ENCODE results near the gene SLC6A1.

Gene SLC6A1

DNA sequence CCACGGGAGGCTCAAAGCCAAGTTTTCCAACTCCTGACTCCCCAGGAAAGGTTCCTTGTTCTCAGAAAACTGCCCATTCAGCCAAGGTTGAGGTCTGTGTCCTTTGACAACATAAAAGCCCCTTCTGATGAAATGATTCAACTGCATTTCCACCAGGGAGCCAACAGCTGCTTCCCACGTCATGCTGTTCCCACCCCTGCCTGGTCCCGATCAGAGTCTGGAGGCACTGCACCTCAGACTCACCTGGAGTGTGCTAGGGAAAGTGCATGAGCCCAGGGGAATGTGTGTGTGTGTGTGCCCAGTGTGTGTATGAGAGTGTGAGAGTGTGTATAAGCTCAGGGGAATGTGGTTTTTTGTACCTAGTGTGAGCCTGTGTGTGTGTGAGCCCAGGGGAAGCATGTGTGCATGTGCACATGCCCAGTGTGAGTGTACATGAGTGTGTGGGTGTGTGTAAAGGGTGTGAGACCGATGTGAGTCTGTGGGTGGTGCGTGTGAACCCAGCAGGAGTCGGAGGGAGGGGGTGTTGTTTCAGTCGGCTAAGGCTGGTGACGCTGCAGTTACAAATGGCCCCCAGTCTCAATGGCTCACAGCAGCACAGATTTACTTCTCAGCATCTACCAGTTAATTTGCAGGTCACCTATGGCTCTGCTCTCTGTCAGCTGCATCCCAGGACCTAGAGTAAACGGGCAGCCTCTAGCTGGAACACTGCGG lies 20.3 kb upstream of the SLC6A1 start:
- Histone ChIP-seq H3K4me3 (ENCODE audit: extremely low read depth, insufficient read depth, low read length, poor library complexity, severe bottlenecking) (no peak overlapping the region), H3K27ac (ENCODE audit: low read depth, low read length, severe bottlenecking) (no peak overlapping the region), H3K4me1 (ENCODE audit: control insufficient read depth, insufficient read depth, low read length, poor library complexity, severe bottlenecking) (peaks cover 3% of the 10 kb centered on the region), H3K36me3 (ENCODE audit: control insufficient read depth, insufficient read depth, low read length) (no peaks in the 10 kb centered on the region), H3K9me3 (ENCODE audit: control insufficient read depth, low read length) (no peaks in the 10 kb centered on the region)
- 58 to 62% methylated on average over 8 to 9 of the region's 10 CpGs for WGBS, 2 experiments (ENCODE audit: insufficient coverage in 2 of 2)

- 88 to 94% methylated on average over 11 of the region's 13 CpGs for WGBS, 2 experiments (ENCODE audit: insufficient coverage in 2 of 2)
- Histone ChIP-seq H3K9me3 (ENCODE audit: control insufficient read depth, low read length) (no peaks in the 10 kb centered on the region), H3K36me3 (ENCODE audit: control insufficient read depth, insufficient read depth, low read length) (no peaks in the 10 kb centered on the region), H3K4me1 (ENCODE audit: control insufficient read depth, insufficient read depth, low read length, poor library complexity, severe bottlenecking) (peaks cover 12% of the 10 kb centered on the region), H3K4me3 (ENCODE audit: extremely low read depth, insufficient read depth, low read length, poor library complexity, severe bottlenecking) (no peak overlapping the region), H3K27ac (ENCODE audit: low read depth, low read length, severe bottlenecking) (no peak overlapping the region)
Observed at GRCh38 chr3:10973046-10973595, 19.4 kb upstream of the SLC6A1 start.

DNA sequence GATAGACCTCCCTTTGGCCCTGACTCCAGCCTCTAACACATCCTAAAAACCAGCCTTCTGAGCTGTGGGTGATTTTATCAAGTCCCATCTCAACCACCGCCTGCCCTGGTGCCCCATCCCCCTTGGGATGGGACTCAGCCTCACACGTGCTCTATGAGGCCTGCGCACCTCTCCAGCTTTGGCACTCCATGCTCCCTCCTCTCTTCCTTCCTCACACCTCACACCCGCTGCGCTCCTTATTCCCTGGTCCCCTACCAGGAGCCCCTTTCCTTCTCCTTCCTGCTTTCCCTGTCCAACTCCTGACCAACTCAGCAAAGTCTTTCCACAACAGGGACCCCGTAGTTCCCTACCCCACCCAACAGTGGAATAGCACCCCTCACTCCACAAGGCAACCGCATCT lies 18.4 kb upstream of the SLC6A1 start:
- WGBS, 2 experiments (ENCODE audit: insufficient coverage in 2 of 2), result 80 to 92% methylated on average over 7 of the region's 7 CpGs
- Histone ChIP-seq H3K4me3 (ENCODE audit: extremely low read depth, insufficient read depth, low read length, poor library complexity, severe bottlenecking) (no peak overlapping the region), H3K4me1 (ENCODE audit: control insufficient read depth, insufficient read depth, low read length, poor library complexity, severe bottlenecking) (peaks cover 15% of the 10 kb centered on the region), H3K27ac (ENCODE audit: low read depth, low read length, severe bottlenecking) (no peak overlapping the region), H3K9me3 (ENCODE audit: control insufficient read depth, low read length) (no peaks in the 10 kb centered on the region), H3K36me3 (ENCODE audit: control insufficient read depth, insufficient read depth, low read length) (no peaks in the 10 kb centered on the region)

GRCh38 chr3:10974746-10975375 lies 17.7 kb upstream of the SLC6A1 start:
- no peak overlapping the region for H3K27ac ChIP-seq (ENCODE audit: low read depth, low read length, severe bottlenecking)
- H3K9me3 ChIP-seq (ENCODE audit: control insufficient read depth, low read length), result no peaks in the 10 kb centered on the region
- no peaks in the 10 kb centered on the region for H3K36me3 ChIP-seq (ENCODE audit: control insufficient read depth, insufficient read depth, low read length)
- no peak overlapping the region for H3K4me3 ChIP-seq (ENCODE audit: extremely low read depth, insufficient read depth, low read length, poor library complexity, severe bottlenecking)
- WGBS, 2 experiments (ENCODE audit: insufficient coverage in 2 of 2), result 83 to 92% methylated on average over 6 to 7 of the region's 7 CpGs
- peaks cover 15% of the 10 kb centered on the region for H3K4me1 ChIP-seq (ENCODE audit: control insufficient read depth, insufficient read depth, low read length, poor library complexity, severe bottlenecking)

- WGBS, 2 experiments (ENCODE audit: insufficient coverage in 2 of 2), result 100% methylated on average over 1 of the region's 1 CpG; no CpG with 5 or more reads in 1 of the 2 experiments
- no peaks in the 10 kb centered on the region for H3K9me3 ChIP-seq (ENCODE audit: control insufficient read depth, low read length)
- peaks cover 15% of the 10 kb centered on the region for H3K4me1 ChIP-seq (ENCODE audit: control insufficient read depth, insufficient read depth, low read length, poor library complexity, severe bottlenecking)
- no peak overlapping the region for H3K27ac ChIP-seq (ENCODE audit: low read depth, low read length, severe bottlenecking)
- no peaks in the 10 kb centered on the region for H3K36me3 ChIP-seq (ENCODE audit: control insufficient read depth, insufficient read depth, low read length)
- no peak overlapping the region for H3K4me3 ChIP-seq (ENCODE audit: extremely low read depth, insufficient read depth, low read length, poor library complexity, severe bottlenecking)
Observed at GRCh38 chr3:10975695-10976234, 16.8 kb upstream of the SLC6A1 start.

- Histone ChIP-seq H3K36me3 (ENCODE audit: control insufficient read depth, insufficient read depth, low read length) (no peaks in the 10 kb centered on the region), H3K9me3 (ENCODE audit: control insufficient read depth, low read length) (no peaks in the 10 kb centered on the region), H3K4me1 (ENCODE audit: control insufficient read depth, insufficient read depth, low read length, poor library complexity, severe bottlenecking) (peaks cover 15% of the 10 kb centered on the region), H3K4me3 (ENCODE audit: extremely low read depth, insufficient read depth, low read length, poor library complexity, severe bottlenecking) (no peak overlapping the region), H3K27ac (ENCODE audit: low read depth, low read length, severe bottlenecking) (no peak overlapping the region)
- WGBS, 2 experiments (ENCODE audit: insufficient coverage in 2 of 2), result 100% methylated on average over 1 of the region's 1 CpG
Observed at GRCh38 chr3:10976770-10977169, 15.8 kb upstream of the SLC6A1 start.

GRCh38 chr3:10977892-10978510 lies 14.5 kb upstream of the SLC6A1 start:
- Histone ChIP-seq H3K4me3 (ENCODE audit: extremely low read depth, insufficient read depth, low read length, poor library complexity, severe bottlenecking) (no peak overlapping the region), H3K27ac (ENCODE audit: low read depth, low read length, severe bottlenecking) (peak overlapping the region; percentile 23)
- WGBS, 2 experiments (ENCODE audit: insufficient coverage in 2 of 2), result 38 to 42% methylated on average over 6 to 9 of the region's 10 CpGs

DNA sequence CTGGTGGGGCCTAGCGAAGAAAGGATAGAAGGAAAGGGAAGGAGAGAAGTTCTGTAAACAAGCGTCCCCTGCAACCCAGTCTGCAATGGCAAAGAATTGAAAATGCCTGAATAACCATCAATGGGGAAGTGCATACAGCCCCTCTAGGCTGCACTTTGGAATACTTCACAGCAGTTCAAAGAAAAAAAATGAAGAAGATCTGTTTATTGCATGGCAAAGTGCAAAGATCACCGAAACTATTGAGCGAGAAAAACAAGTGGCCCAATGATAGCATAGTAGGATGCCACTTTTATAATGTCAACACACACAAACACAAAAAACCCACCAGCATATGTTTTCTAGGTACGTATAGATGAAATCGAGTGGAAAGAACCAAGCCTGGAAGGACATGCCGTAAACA lies 13.6 kb upstream of the SLC6A1 start:
- H3K27ac ChIP-seq (ENCODE audit: low read depth, low read length, severe bottlenecking), result no peak overlapping the region
- H3K4me1 ChIP-seq (ENCODE audit: control insufficient read depth, insufficient read depth, low read length, poor library complexity, severe bottlenecking), result peaks cover 20% of the 10 kb centered on the region
- H3K4me3 ChIP-seq (ENCODE audit: extremely low read depth, insufficient read depth, low read length, poor library complexity, severe bottlenecking), result no peak overlapping the region
- 83 to 96% methylated on average over 5 to 6 of the region's 7 CpGs for WGBS, 2 experiments (ENCODE audit: insufficient coverage in 2 of 2)
- H3K36me3 ChIP-seq (ENCODE audit: control insufficient read depth, insufficient read depth, low read length), result no peaks in the 10 kb centered on the region
- H3K9me3 ChIP-seq (ENCODE audit: control insufficient read depth, low read length), result no peaks in the 10 kb centered on the region

More at GRCh38 chr3:10977892-10978510, 14.5 kb upstream of the SLC6A1 start:
- H3K9me3 ChIP-seq (ENCODE audit: control insufficient read depth, low read length), result no peaks in the 10 kb centered on the region
- H3K36me3 ChIP-seq (ENCODE audit: control insufficient read depth, insufficient read depth, low read length), result no peaks in the 10 kb centered on the region
- H3K4me1 ChIP-seq (ENCODE audit: control insufficient read depth, insufficient read depth, low read length, poor library complexity, severe bottlenecking), result peaks cover 17% of the 10 kb centered on the region

DNA sequence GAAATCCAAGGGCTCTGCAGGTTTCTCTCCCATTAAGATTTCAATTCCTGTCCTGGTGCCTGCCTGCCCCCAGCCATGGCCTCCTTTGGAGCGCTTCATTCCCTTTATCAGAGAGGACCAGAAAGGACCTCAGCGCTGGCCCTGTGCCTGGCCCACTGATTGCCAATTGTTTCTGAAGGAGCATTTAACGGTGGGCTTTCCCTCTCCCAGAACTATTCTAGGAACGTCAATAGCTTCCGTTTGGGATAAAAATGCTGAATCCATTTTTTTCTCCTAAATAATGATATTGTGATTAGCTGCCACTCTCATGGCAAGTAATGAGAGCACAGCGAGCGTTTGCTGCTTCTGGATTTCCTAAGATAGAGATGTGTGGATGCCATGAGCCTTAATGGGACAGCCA lies 12.2 kb upstream of the SLC6A1 start:
- 91 to 95% methylated on average over 3 to 6 of the region's 7 CpGs for WGBS, 2 experiments (ENCODE audit: insufficient coverage in 2 of 2)
- H3K4me1 ChIP-seq (ENCODE audit: control insufficient read depth, insufficient read depth, low read length, poor library complexity, severe bottlenecking), result peaks cover 20% of the 10 kb centered on the region
- no peak overlapping the region for H3K27ac ChIP-seq (ENCODE audit: low read depth, low read length, severe bottlenecking)
- H3K36me3 ChIP-seq (ENCODE audit: control insufficient read depth, insufficient read depth, low read length), result no peaks in the 10 kb centered on the region
- H3K9me3 ChIP-seq (ENCODE audit: control insufficient read depth, low read length), result no peaks in the 10 kb centered on the region
- no peak overlapping the region for H3K4me3 ChIP-seq (ENCODE audit: extremely low read depth, insufficient read depth, low read length, poor library complexity, severe bottlenecking)

GRCh38 chr3:10981031-10981430 lies 11.5 kb upstream of the SLC6A1 start:
- 88 to 100% methylated on average over 1 to 2 of the region's 3 CpGs for WGBS, 2 experiments (ENCODE audit: insufficient coverage in 2 of 2)
- Histone ChIP-seq H3K27ac (ENCODE audit: low read depth, low read length, severe bottlenecking) (no peak overlapping the region), H3K4me1 (ENCODE audit: control insufficient read depth, insufficient read depth, low read length, poor library complexity, severe bottlenecking) (peaks cover 20% of the 10 kb centered on the region), H3K9me3 (ENCODE audit: control insufficient read depth, low read length) (no peaks in the 10 kb centered on the region), H3K36me3 (ENCODE audit: control insufficient read depth, insufficient read depth, low read length) (no peaks in the 10 kb centered on the region), H3K4me3 (ENCODE audit: extremely low read depth, insufficient read depth, low read length, poor library complexity, severe bottlenecking) (no peak overlapping the region)
